Hepatocyte (in vitro differentiated cells): ENCODE results near the gene PRDM7. TPM values are rescaled to one million over a fixed set of nuclear protein-coding genes. Genes with fewer than 3 reads are reported as not detected.

Experiments
- DNase-seq: peaks from one replicate; pipeline ENCODE4 v3.0.0-alpha.2; 2016; ENCODE audit warnings: low spot score
- H2AFZ ChIP-seq: fragments of 200-600 bp; sonication (generic); 2 replicates; pipeline ENCODE4 v1.6.0; 2016; ENCODE audit warnings: antibody characterized with exemption, mild to moderate bottlenecking
- H3K27ac ChIP-seq: fragments of 200-600 bp; sonication (generic); 2 replicates; pipeline ENCODE4 v1.5.1; 2016; ENCODE audit warnings: mild to moderate bottlenecking
- H3K27me3 ChIP-seq: fragments of 200-600 bp; sonication (generic); 2 replicates; pipeline ENCODE4 v1.6.1; 2016
- H3K36me3 ChIP-seq: fragments of 200-600 bp; sonication (generic); replicated peaks from 2 replicates; pipeline ENCODE4 v1.5.1; 2016; ENCODE audit warnings: low read depth; ENCODE audit not compliant: insufficient read depth
- H3K4me1 ChIP-seq: fragments of 200-600 bp; sonication (generic); 2 replicates; pipeline ENCODE4 v1.5.1; 2016; ENCODE audit warnings: mild to moderate bottlenecking, moderate library complexity; ENCODE audit not compliant: insufficient read depth
- H3K4me2 ChIP-seq: fragments of 200-600 bp; sonication (generic); 2 replicates; pipeline ENCODE4 v1.6.0; 2016
- H3K4me3 ChIP-seq: fragments of 200-600 bp; sonication (generic); 2 replicates; pipeline ENCODE4 v1.5.1; 2016; ENCODE audit warnings: mild to moderate bottlenecking
- H3K79me2 ChIP-seq: fragments of 200-600 bp; sonication (generic); 2 replicates; pipeline ENCODE4 v1.6.0; 2017; ENCODE audit warnings: mild to moderate bottlenecking
- H3K9me2 ChIP-seq: fragments of 200-600 bp; sonication (generic); replicated peaks from 2 replicates; pipeline ENCODE4 v1.6.0; 2017; ENCODE audit warnings: mild to moderate bottlenecking; ENCODE audit not compliant: insufficient read depth
- H3K9me3 ChIP-seq: fragments of 200-600 bp; sonication (generic); 2 replicates; pipeline ENCODE4 v1.5.1; 2016; ENCODE audit warnings: low read depth, mild to moderate bottlenecking
- H4K20me1 ChIP-seq: fragments of 200-600 bp; sonication (generic); 2 replicates; pipeline ENCODE4 v1.6.0; 2016; ENCODE audit warnings: mild to moderate bottlenecking; ENCODE audit not compliant: insufficient read depth, poor library complexity, severe bottlenecking
- EZH2 ChIP-seq: fragments of 200-600 bp; sonication (generic); IDR thresholded peaks from 2 replicates; pipeline ENCODE4 v1.6.1; 2016; ENCODE audit warnings: antibody characterized with exemption, mild to moderate bottlenecking, borderline replicate concordance
- EZH2phosphoT487 ChIP-seq: fragments of 200-600 bp; sonication (generic); IDR thresholded peaks from one replicate; pipeline ENCODE4 v1.6.1; 2018; ENCODE audit warnings: antibody characterized with exemption, mild to moderate bottlenecking, low read depth, moderate library complexity; ENCODE audit not compliant: unreplicated experiment, severe bottlenecking
- WGBS: methylation state at CpG from one replicate; pipeline ENCODE4 v1.1.6; 2016; ENCODE audit warnings: low lambda C conversion rate; ENCODE audit errors: missing lambda C conversion rate; 5-methylcytosine and 5-hydroxymethylcytosine counted together
- polyA plus RNA-seq: library from polyadenylated mRNA; unstranded; fragments of >200 nt; fragmentation: Nextera tagmentation; extraction: Ambion mirVana; gene quantifications from 2 replicates; pipeline ENCODE4 v1.2.1, GENCODE V29; 2016
- total RNA-seq: library from RNA; depleted of rRNA; stranded (reverse); fragments of >200 nt; gene quantifications from 2 replicates; pipeline ENCODE4 v1.2.3, GENCODE V29; 2014
- TF ChIP-seq, protein P1 (sequence below): fragments of 200-600 bp; sonication (generic); IDR thresholded peaks from 2 replicates; pipeline ENCODE4 v1.5.1; 2016; ENCODE audit warnings: antibody characterized with exemption, mild to moderate bottlenecking; ENCODE audit not compliant: poor library complexity

Gene PRDM7
- total and polyA plus RNA-seq, 2 experiments from 2014 or later = not detected

GRCh38 chr16:90048737-90049330 lies 28.3 kb downstream of the PRDM7 start:
- Histone ChIP-seq H3K9me3 (no peaks in the 10 kb centered on the region), H3K27ac (no peak overlapping the region), H3K4me2 (no peak overlapping the region), H4K20me1 (no peaks in the 10 kb centered on the region), H3K79me2 (no peaks in the 10 kb centered on the region), H2AFZ (no peak overlapping the region), H3K27me3 (no peaks in the 10 kb centered on the region), H3K4me1 (peaks cover 18% of the 10 kb centered on the region), H3K36me3 (no peaks in the 10 kb centered on the region), H3K4me3 (no peak overlapping the region), H3K9me2 (no peaks in the 10 kb centered on the region)
- no peak for DNase-seq
- TF ChIP-seq EZH2 (no peak), EZH2phosphoT487 (no peak)
- TF ChIP-seq, protein P1, sequence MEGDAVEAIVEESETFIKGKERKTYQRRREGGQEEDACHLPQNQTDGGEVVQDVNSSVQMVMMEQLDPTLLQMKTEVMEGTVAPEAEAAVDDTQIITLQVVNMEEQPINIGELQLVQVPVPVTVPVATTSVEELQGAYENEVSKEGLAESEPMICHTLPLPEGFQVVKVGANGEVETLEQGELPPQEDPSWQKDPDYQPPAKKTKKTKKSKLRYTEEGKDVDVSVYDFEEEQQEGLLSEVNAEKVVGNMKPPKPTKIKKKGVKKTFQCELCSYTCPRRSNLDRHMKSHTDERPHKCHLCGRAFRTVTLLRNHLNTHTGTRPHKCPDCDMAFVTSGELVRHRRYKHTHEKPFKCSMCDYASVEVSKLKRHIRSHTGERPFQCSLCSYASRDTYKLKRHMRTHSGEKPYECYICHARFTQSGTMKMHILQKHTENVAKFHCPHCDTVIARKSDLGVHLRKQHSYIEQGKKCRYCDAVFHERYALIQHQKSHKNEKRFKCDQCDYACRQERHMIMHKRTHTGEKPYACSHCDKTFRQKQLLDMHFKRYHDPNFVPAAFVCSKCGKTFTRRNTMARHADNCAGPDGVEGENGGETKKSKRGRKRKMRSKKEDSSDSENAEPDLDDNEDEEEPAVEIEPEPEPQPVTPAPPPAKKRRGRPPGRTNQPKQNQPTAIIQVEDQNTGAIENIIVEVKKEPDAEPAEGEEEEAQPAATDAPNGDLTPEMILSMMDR = no peak
- WGBS = 93% methylated on average over 19 of the region's 19 CpGs

DNA sequence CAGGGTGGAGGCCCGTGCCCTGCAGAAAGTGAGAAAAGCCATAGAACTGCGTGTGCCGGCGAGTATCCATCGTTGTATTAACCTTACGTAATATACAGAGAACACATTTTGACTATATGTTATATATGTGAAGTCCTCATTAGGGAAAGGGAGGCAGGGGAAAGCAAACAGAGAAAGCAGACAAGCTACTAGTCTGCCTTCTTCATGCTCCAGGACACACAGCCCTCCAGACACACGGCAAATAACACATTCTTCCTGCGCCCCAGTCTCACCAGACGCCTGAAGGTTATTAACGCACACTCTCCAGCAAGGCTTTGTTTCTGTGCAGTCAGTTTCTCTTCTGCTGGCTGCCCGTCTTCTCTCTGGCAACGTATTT lies 28.8 kb downstream of the PRDM7 start:
- no peak for DNase-seq
- Histone ChIP-seq H2AFZ (no peak overlapping the region), H3K79me2 (no peaks in the 10 kb centered on the region), H4K20me1 (no peaks in the 10 kb centered on the region), H3K27ac (no peak overlapping the region), H3K4me2 (no peak overlapping the region), H3K36me3 (no peaks in the 10 kb centered on the region), H3K9me3 (no peaks in the 10 kb centered on the region), H3K4me3 (no peak overlapping the region), H3K9me2 (no peaks in the 10 kb centered on the region), H3K4me1 (peaks cover 18% of the 10 kb centered on the region), H3K27me3 (no peaks in the 10 kb centered on the region)
- TF ChIP-seq EZH2 = no peak
- 84% methylated on average over 12 of the region's 12 CpGs for WGBS

DNA sequence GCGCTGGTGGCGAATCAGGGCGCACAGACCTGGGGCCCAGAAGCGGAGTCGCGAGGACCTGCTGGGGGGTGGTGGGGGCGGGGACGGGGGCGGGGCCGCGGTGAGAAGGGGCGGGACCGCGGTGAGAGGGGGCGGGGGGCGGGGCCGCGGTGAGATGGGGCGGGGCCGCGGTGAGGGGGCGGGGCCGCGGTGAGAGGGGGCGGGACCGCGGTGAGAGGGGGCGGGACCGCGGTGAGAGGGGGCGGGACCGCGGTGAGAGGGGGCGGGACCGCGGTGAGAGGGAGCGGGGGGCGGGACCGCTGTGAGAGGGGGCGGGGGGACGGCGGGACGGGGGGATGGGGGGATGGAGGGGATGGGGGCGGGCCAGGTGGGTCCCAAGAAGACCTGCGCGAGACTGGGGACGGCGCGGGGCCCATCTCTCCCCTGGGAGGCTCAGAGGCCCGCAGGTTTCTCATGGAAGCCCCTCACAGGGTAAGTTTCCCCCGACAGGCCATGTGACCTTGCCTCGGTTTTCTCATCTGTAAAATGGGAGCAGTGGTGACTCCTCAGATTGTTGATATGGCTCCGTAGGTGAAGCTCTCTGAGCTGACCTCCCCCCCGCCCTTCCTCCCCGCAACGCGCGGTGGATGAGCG lies 29.3 kb downstream of the PRDM7 start:
- no peaks in the 10 kb centered on the region for H3K79me2 ChIP-seq
- H3K27ac ChIP-seq = no peak overlapping the region
- H3K9me2 ChIP-seq = no peaks in the 10 kb centered on the region
- H3K36me3 ChIP-seq = no peaks in the 10 kb centered on the region
- H3K4me1 ChIP-seq = peaks cover 18% of the 10 kb centered on the region
- H4K20me1 ChIP-seq = no peaks in the 10 kb centered on the region
- DNase-seq = peak; percentile 28
- peak overlapping the region; percentile 93 for H3K4me2 ChIP-seq
- peak overlapping the region; percentile 16 for H2AFZ ChIP-seq
- no peak for TF ChIP-seq EZH2phosphoT487
- TF ChIP-seq, protein P1 = no peak
- no peak for TF ChIP-seq EZH2
- H3K9me3 ChIP-seq = no peaks in the 10 kb centered on the region
- H3K4me3 ChIP-seq = no peak overlapping the region
- 53% methylated on average over 17 of the region's 59 CpGs for WGBS
- no peaks in the 10 kb centered on the region for H3K27me3 ChIP-seq

- 9% methylated on average over 24 of the region's 40 CpGs for WGBS
- peak overlapping the region; percentile 16 for H2AFZ ChIP-seq
- no peaks in the 10 kb centered on the region for H4K20me1 ChIP-seq
- peak; percentile 83 for DNase-seq
- no peaks in the 10 kb centered on the region for H3K79me2 ChIP-seq
- TF ChIP-seq EZH2phosphoT487 = no peak
- no peaks in the 10 kb centered on the region for H3K9me3 ChIP-seq
- H3K27me3 ChIP-seq = no peaks in the 10 kb centered on the region
- peak overlapping the region; percentile 93 for H3K4me2 ChIP-seq
- peaks cover 18% of the 10 kb centered on the region for H3K4me1 ChIP-seq
- H3K9me2 ChIP-seq = no peaks in the 10 kb centered on the region
- no peak overlapping the region for H3K27ac ChIP-seq
- no peak overlapping the region for H3K4me3 ChIP-seq
- no peaks in the 10 kb centered on the region for H3K36me3 ChIP-seq
Observed at GRCh38 chr16:90046971-90047713, 30.0 kb downstream of the PRDM7 start.
